ENCODE measurements around the gene RAB3GAP1. TPM values are rescaled to one million over a fixed set of nuclear protein-coding genes. Genes with fewer than 3 reads are reported as not detected.

RAB3GAP1 gene
- total RNA-seq = 30.7 and 32.0 TPM in 2 replicates
- long read RNA-seq, full-length matches to known transcripts = 1 of 24 reads
- long read RNA-seq, partial matches to known transcripts = 19 of 24 reads
- long read RNA-seq, other reads (novel, unspliced or antisense) = 4 of 24 reads

DNA sequence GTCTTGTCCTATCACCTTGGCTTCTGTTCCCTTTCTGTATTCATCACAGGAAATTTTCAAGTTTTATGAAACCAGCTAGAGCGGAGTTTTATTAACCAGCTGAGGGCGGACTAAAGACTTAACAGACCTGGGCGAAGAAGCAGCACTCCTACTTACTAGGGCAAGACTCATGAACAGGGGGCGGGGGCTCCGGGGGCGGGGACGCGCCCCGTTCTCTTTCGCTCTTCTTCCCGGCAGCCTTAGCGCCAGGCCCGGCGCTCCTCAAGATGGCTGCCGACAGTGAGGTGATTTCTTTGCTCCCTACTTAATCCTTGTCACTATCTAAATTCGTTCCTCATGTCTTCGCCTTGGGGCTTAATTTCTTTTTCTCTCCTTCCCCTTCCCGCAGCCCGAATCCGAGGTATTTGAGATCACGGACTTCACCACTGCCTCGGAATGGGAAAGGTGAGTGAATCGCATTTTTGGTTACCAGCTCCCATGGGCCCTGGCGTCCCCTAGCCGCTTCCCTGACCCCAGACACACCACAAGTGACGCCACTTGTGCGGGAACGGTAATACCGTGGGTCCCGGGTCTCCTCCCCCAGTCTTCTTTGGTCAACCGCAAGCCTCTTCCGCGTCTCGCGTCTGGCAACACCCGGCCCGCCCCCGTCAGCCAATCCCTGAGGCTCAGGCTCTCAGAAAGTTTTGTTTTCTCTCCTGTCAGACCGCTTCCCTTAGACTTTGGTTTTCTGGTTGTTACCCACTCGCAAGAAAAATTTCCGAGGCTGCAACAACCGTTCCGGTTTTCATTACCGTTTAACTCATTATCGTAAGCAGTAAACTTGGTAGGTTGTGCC, at the start of gene RAB3GAP1:
Gene RAB3GAP1 (plus strand): TSS at position 251 of the 835 bp plus-strand sequence. CDS start 16 bp downstream, at position 267.
- no peaks in the 10 kb centered on the region for H3K9me3 Mint-ChIP-seq
- DNase-seq (ENCODE audit: low read depth, low spot score) = peak; percentile 45
- peak within 1 kb of the TSS; percentile 97 for H3K4me3 Mint-ChIP-seq
- peak within 1 kb of the TSS; percentile 99 for H3K27ac Mint-ChIP-seq (ENCODE audit: unreplicated experiment)
- peaks cover 2% of the 10 kb centered on the region for H3K36me3 Mint-ChIP-seq (ENCODE audit: low read depth)
- peaks cover 33% of the 10 kb centered on the region for H3K4me1 Mint-ChIP-seq
- no peaks in the 10 kb centered on the region for H3K27me3 Mint-ChIP-seq (ENCODE audit: low read depth)
- TF ChIP-seq CTCF (conservative IDR thresholded peaks at IDR 0.05) = no peak

DNA sequence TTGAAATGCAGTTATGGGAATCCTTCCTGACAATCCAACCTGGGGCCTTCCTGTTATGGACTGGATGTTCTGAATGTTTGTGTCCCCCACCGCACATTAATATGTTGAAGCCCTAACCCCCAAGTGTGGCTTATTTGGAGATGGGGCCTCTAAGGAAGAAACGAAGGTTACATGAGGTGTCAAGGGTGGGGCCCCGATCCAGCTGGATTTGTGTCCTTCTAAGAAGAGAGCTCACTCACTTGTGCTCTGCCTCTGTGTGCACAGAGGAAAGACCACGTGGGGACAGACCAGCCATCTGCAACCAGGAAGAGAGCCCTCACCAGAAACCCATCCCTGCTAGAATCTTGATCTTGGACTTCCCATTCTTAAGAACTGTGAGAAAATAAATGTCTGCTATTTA, 49.3 kb upstream of the RAB3GAP1 start:
- H3K27me3 Mint-ChIP-seq (ENCODE audit: low read depth) = peaks cover 24% of the 10 kb centered on the region
- no peaks in the 10 kb centered on the region for H3K9me3 Mint-ChIP-seq
- no peaks in the 10 kb centered on the region for H3K36me3 Mint-ChIP-seq (ENCODE audit: low read depth)
- no peak overlapping the region for H3K4me3 Mint-ChIP-seq
- TF ChIP-seq CTCF (conservative IDR thresholded peaks at IDR 0.05) = no peak
- no peak overlapping the region for H3K27ac Mint-ChIP-seq (ENCODE audit: unreplicated experiment)
- H3K4me1 Mint-ChIP-seq = peaks cover 4% of the 10 kb centered on the region
- DNase-seq (ENCODE audit: low read depth, low spot score) = no peak

- no peak overlapping the region for H3K4me3 Mint-ChIP-seq
- no peaks in the 10 kb centered on the region for H3K9me3 Mint-ChIP-seq
- peak; percentile 98 for TF ChIP-seq CTCF (conservative IDR thresholded peaks at IDR 0.05)
- H3K27me3 Mint-ChIP-seq (ENCODE audit: low read depth) = peaks cover 22% of the 10 kb centered on the region
- H3K4me1 Mint-ChIP-seq = peaks cover 4% of the 10 kb centered on the region
- DNase-seq (ENCODE audit: low read depth, low spot score) = peak; percentile 71
- H3K27ac Mint-ChIP-seq (ENCODE audit: unreplicated experiment) = no peak overlapping the region
- H3K36me3 Mint-ChIP-seq (ENCODE audit: low read depth) = no peaks in the 10 kb centered on the region
Measured at GRCh38 chr2:135004005-135004746, 47.9 kb upstream of the RAB3GAP1 start.

GRCh38 chr2:135005753-135006152, 46.3 kb upstream of the RAB3GAP1 start:
- H3K4me1 Mint-ChIP-seq = peaks cover 4% of the 10 kb centered on the region
- H3K4me3 Mint-ChIP-seq = no peak overlapping the region
- TF ChIP-seq CTCF (conservative IDR thresholded peaks at IDR 0.05) = no peak
- H3K27ac Mint-ChIP-seq (ENCODE audit: unreplicated experiment) = no peak overlapping the region
- H3K36me3 Mint-ChIP-seq (ENCODE audit: low read depth) = no peaks in the 10 kb centered on the region
- peaks cover 22% of the 10 kb centered on the region for H3K27me3 Mint-ChIP-seq (ENCODE audit: low read depth)
- no peak for DNase-seq (ENCODE audit: low read depth, low spot score)
- no peaks in the 10 kb centered on the region for H3K9me3 Mint-ChIP-seq

DNA sequence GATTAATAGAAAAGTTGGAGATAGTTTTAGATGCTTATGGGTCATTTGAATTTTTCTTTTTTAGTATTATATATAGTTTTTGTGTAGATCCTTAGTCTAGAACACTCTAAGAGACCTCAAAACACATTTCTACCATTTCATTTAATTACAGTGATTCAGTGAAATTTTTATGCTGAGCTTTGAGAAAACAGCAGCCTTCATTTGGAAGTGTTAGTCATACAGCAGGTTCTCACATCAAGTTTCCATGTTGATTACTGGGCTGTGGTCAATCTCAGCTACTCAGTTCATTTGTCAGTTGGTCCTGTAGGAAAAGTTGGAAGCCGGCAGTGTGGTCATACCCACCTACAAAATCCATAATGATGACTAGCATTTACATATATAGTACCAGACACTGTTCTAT, 42.8 kb upstream of the RAB3GAP1 start:
- Mint-ChIP-seq H3K27ac (ENCODE audit: unreplicated experiment) (no peak overlapping the region), H3K9me3 (no peaks in the 10 kb centered on the region), H3K27me3 (ENCODE audit: low read depth) (peaks cover 19% of the 10 kb centered on the region), H3K4me1 (peaks cover 1% of the 10 kb centered on the region), H3K36me3 (ENCODE audit: low read depth) (no peaks in the 10 kb centered on the region), H3K4me3 (no peak overlapping the region)
- TF ChIP-seq CTCF (conservative IDR thresholded peaks at IDR 0.05) = no peak
- no peak for DNase-seq (ENCODE audit: low read depth, low spot score)

All from neural crest cell (in vitro differentiated cells).